ENCODE data around the gene ZNF341.

Gene ZNF341

DNA sequence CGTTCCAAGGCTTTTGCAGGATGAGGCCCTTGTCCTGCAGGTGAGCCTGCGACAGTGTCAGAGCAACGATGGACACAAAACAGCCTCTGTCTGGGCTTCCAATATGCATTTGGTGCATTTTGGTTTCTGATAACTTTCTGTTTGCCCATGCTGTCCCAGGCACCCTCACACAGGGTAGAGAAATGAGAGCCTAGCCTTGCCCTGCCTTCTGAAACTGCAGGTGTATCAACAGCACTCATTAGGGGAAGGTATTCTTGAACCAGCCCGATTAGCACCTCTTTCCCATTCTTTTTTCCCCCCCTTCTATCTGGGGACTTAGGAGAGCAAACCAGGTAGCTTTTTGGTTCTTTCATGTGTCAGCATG is 109.6 kb downstream of the ZNF341 start:
- TF ChIP-seq, protein P1, sequence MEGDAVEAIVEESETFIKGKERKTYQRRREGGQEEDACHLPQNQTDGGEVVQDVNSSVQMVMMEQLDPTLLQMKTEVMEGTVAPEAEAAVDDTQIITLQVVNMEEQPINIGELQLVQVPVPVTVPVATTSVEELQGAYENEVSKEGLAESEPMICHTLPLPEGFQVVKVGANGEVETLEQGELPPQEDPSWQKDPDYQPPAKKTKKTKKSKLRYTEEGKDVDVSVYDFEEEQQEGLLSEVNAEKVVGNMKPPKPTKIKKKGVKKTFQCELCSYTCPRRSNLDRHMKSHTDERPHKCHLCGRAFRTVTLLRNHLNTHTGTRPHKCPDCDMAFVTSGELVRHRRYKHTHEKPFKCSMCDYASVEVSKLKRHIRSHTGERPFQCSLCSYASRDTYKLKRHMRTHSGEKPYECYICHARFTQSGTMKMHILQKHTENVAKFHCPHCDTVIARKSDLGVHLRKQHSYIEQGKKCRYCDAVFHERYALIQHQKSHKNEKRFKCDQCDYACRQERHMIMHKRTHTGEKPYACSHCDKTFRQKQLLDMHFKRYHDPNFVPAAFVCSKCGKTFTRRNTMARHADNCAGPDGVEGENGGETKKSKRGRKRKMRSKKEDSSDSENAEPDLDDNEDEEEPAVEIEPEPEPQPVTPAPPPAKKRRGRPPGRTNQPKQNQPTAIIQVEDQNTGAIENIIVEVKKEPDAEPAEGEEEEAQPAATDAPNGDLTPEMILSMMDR (IDR thresholded peaks at IDR 0.05) = no peak
- no peak for DNase-seq
- Mint-ChIP-seq H3K4me1 (peaks cover 60% of the 10 kb centered on the region), H3K36me3 (ENCODE audit: low read depth) (peaks cover 14% of the 10 kb centered on the region), H3K4me3 (no peak overlapping the region), H3K27ac (no peak overlapping the region), H3K27me3 (ENCODE audit: low read depth, poor library complexity) (peaks cover 2% of the 10 kb centered on the region), H3K9me3 (no peaks in the 10 kb centered on the region)

Measured in nephron progenitor cell (in vitro differentiated cells).